DND-41 (cell line): ENCODE results near the gene C1orf198.

Experiments used
- ATAC-seq: fragments of 200-7000 bp; cut with Tn5 transposase; 3 replicates; pipeline ENCODE4 v1.9.1; 2021; ENCODE audit warnings: low read depth; ENCODE audit not compliant: insufficient read depth
- DNase-seq: peaks from one replicate; pipeline ENCODE4 v3.0.0-alpha.2; 2020
- H2AFZ ChIP-seq: 2 replicates; pipeline ENCODE4 v1.6.0; 2012; ENCODE audit warnings: low read depth, low read length
- H3K27ac ChIP-seq: 2 replicates; pipeline ENCODE4 v1.5.1; 2012; ENCODE audit warnings: low read length, inconsistent platforms
- H3K27me3 ChIP-seq: fragments of 200-600 bp; sonication (generic); 2 replicates; pipeline ENCODE4 v1.6.0; 2012; ENCODE audit warnings: low read length, mild to moderate bottlenecking, inconsistent platforms; ENCODE audit not compliant: insufficient read depth, poor library complexity
- H3K36me3 ChIP-seq: 2 replicates; pipeline ENCODE4 v1.5.1; 2012; ENCODE audit warnings: low read length, inconsistent platforms; ENCODE audit not compliant: insufficient read depth
- H3K4me1 ChIP-seq: 2 replicates; pipeline ENCODE4 v1.5.1; 2012; ENCODE audit warnings: mild to moderate bottlenecking, low read length; ENCODE audit not compliant: insufficient read depth
- H3K4me2 ChIP-seq: 2 replicates; pipeline ENCODE4 v1.6.0; 2012; ENCODE audit warnings: mild to moderate bottlenecking, moderate library complexity, low read length, inconsistent platforms; ENCODE audit not compliant: insufficient read depth
- H3K4me3 ChIP-seq, 2 experiments: fragments of 200-600 bp in 1 of 2; shearing (Covaris generic) in 1 of 2; 2 replicates each; pipeline ENCODE4 v1.5.1; 2012 to 2016; ENCODE audit warnings: inconsistent platforms in 2 of 2, low read length in 2 of 2, mild to moderate bottlenecking in 2 of 2, low read depth in 1 of 2, moderate library complexity in 1 of 2
- H3K79me2 ChIP-seq: 2 replicates; pipeline ENCODE4 v1.6.0; 2012; ENCODE audit warnings: low read length, inconsistent platforms; ENCODE audit not compliant: insufficient read depth
- H3K9ac ChIP-seq: 2 replicates; pipeline ENCODE4 v1.6.0; 2012; ENCODE audit warnings: low read depth, mild to moderate bottlenecking, inconsistent platforms, low read length, moderate library complexity
- H3K9me3 ChIP-seq: 2 replicates; pipeline ENCODE4 v1.5.1; 2012; ENCODE audit warnings: low read length, moderate library complexity, mild to moderate bottlenecking, inconsistent platforms; ENCODE audit not compliant: insufficient read depth, severe bottlenecking
- H4K20me1 ChIP-seq: 2 replicates; pipeline ENCODE4 v1.6.0; 2012; ENCODE audit warnings: low read length; ENCODE audit not compliant: insufficient read depth
- CTCF ChIP-seq: IDR thresholded peaks from 2 replicates; pipeline ENCODE4 v1.5.1; 2012; ENCODE audit warnings: borderline replicate concordance, low read length, moderate library complexity, mild to moderate bottlenecking; ENCODE audit not compliant: poor library complexity, severe bottlenecking; ENCODE audit errors: extremely low read depth
- EZH2 ChIP-seq: IDR thresholded peaks from 3 replicates; pipeline ENCODE4 v1.6.1; 2012; ENCODE audit warnings: borderline replicate concordance, low read depth, mild to moderate bottlenecking, moderate library complexity, low read length, inconsistent platforms; ENCODE audit not compliant: severe bottlenecking

The C1orf198 gene

GRCh38 chr1:230865062-230865817 lies 3.1 kb downstream of the C1orf198 start:
- DNase-seq: no peak
- Histone ChIP-seq H4K20me1 (0 out of 2 replicates have a peak, but pooled peaks cover 6% of the 10 kb centered on the region), H3K27me3 (peaks cover 10% of the 10 kb centered on the region), H3K79me2 (no peaks in the 10 kb centered on the region), H3K9ac (no peak overlapping the region), H3K4me3 (no peak overlapping the region), H3K4me2 (no peak overlapping the region), H3K9me3 (no peaks in the 10 kb centered on the region), H2AFZ (no peak overlapping the region), H3K4me1 (peaks cover 23% of the 10 kb centered on the region), H3K36me3 (no peaks in the 10 kb centered on the region), H3K27ac (no peak overlapping the region)
- ATAC-seq: no peak
- TF ChIP-seq EZH2: no peak
- TF ChIP-seq CTCF: no peak

- DNase-seq: no peak
- no peak overlapping the region for H2AFZ ChIP-seq
- TF ChIP-seq EZH2 (no peak), CTCF (no peak)
- ATAC-seq: no peak
- H3K27ac ChIP-seq: no peak overlapping the region
- H4K20me1 ChIP-seq: 0 out of 2 replicates have a peak, but pooled peaks cover 6% of the 10 kb centered on the region
- H3K9ac ChIP-seq: no peak overlapping the region
- H3K27me3 ChIP-seq: peaks cover 9% of the 10 kb centered on the region
- no peaks in the 10 kb centered on the region for H3K9me3 ChIP-seq
- H3K79me2 ChIP-seq: no peaks in the 10 kb centered on the region
- H3K4me1 ChIP-seq: peaks cover 23% of the 10 kb centered on the region
- no peak overlapping the region for H3K4me3 ChIP-seq
- H3K4me2 ChIP-seq: no peak overlapping the region
- no peaks in the 10 kb centered on the region for H3K36me3 ChIP-seq
Measured at GRCh38 chr1:230864441-230864840, 3.9 kb downstream of the C1orf198 start.

- Histone ChIP-seq H3K4me1 (peaks cover 16% of the 10 kb centered on the region), H3K36me3 (no peaks in the 10 kb centered on the region), H3K27me3 (no peaks in the 10 kb centered on the region), H3K9ac (no peak overlapping the region), H3K4me2 (no peak overlapping the region), H3K27ac (no peak overlapping the region), H4K20me1 (0 out of 2 replicates have a peak, but pooled peaks cover 6% of the 10 kb centered on the region), H3K9me3 (no peaks in the 10 kb centered on the region), H3K79me2 (no peaks in the 10 kb centered on the region), H2AFZ (no peak overlapping the region), H3K4me3 (no peak overlapping the region)
- ATAC-seq (no peak), DNase-seq (no peak)
- no peak for TF ChIP-seq EZH2
- TF ChIP-seq CTCF: no peak
Measured at GRCh38 chr1:230863449-230863848, 4.9 kb downstream of the C1orf198 start.
